ENCODE results near the gene KLHL2. TPM values are rescaled to one million over a fixed set of nuclear protein-coding genes. Genes with fewer than 3 reads are reported as not detected.

The KLHL2 gene
- total and polyA plus RNA-seq, 2 of the 13 experiments (the other 11 are each of a cell fraction or from before 2014, with no cell fraction given), result 9.2 to 17.6 TPM

DNA sequence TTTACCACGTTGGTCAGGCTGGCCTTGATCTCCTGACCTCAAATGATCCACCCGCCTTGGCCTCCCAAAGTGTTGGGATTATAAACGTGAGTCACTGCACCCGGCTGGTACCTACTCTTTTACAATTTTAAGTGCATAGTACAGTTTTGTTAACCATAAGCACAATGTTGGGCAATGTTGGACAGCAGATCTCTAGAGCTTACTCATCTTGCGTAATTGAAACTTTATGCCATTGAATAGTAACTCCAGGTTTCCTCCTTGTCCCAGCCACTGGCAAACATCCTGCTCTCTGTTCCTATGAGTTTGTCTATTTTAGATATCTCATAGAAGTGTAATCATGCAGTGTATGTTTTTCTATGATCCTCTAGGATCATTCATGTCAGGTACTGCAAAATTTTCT, 162.2 kb downstream of the KLHL2 start (continued):
- TF ChIP-seq ARID2 (CRISPR knock-in tag; IDR thresholded peaks at IDR 0.05; ENCODE audit: borderline replicate concordance) (no peak), ZNF501 (CRISPR knock-in tag; IDR thresholded peaks at IDR 0.05) (no peak), CBX2 (IDR thresholded peaks at IDR 0.05; ENCODE audit: low read depth, low read length) (no peak), CBX2 (CRISPR knock-in tag; IDR thresholded peaks at IDR 0.05; ENCODE audit: low read depth) (no peak), SAP130 (CRISPR knock-in tag; IDR thresholded peaks at IDR 0.05; ENCODE audit: low read depth) (peak; percentile 77), KDM5B (CRISPR knock-in tag; IDR thresholded peaks at IDR 0.05; ENCODE audit: borderline replicate concordance) (no peak), MEF2D (CRISPR knock-in tag; IDR thresholded peaks at IDR 0.05) (peak; percentile 85), PITX1 (CRISPR knock-in tag; IDR thresholded peaks at IDR 0.05) (peak; percentile 98), NFRKB (IDR thresholded peaks at IDR 0.05) (no peak), MIER3 (CRISPR knock-in tag; IDR thresholded peaks at IDR 0.05; ENCODE audit: borderline replicate concordance) (peak; percentile 76), FOXA1 (IDR thresholded peaks at IDR 0.05) (no peak), FOXA1 (CRISPR knock-in tag; IDR thresholded peaks at IDR 0.05) (peak; percentile 61; the same call in 1 of the 2 replicates), ZC3H13 (CRISPR knock-in tag; IDR thresholded peaks at IDR 0.05) (no peak), ZNF121 (CRISPR knock-in tag; IDR thresholded peaks at IDR 0.05) (no peak; the same call in 1 of the 2 replicates), ZBTB21 (CRISPR knock-in tag; IDR thresholded peaks at IDR 0.05) (no peak)
- TF ChIP-seq, protein P1, sequence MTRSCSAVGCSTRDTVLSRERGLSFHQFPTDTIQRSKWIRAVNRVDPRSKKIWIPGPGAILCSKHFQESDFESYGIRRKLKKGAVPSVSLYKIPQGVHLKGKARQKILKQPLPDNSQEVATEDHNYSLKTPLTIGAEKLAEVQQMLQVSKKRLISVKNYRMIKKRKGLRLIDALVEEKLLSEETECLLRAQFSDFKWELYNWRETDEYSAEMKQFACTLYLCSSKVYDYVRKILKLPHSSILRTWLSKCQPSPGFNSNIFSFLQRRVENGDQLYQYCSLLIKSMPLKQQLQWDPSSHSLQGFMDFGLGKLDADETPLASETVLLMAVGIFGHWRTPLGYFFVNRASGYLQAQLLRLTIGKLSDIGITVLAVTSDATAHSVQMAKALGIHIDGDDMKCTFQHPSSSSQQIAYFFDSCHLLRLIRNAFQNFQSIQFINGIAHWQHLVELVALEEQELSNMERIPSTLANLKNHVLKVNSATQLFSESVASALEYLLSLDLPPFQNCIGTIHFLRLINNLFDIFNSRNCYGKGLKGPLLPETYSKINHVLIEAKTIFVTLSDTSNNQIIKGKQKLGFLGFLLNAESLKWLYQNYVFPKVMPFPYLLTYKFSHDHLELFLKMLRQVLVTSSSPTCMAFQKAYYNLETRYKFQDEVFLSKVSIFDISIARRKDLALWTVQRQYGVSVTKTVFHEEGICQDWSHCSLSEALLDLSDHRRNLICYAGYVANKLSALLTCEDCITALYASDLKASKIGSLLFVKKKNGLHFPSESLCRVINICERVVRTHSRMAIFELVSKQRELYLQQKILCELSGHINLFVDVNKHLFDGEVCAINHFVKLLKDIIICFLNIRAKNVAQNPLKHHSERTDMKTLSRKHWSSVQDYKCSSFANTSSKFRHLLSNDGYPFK (CRISPR knock-in tag; IDR thresholded peaks at IDR 0.05; ENCODE audit: borderline replicate concordance), result no peak
- TF ChIP-seq, protein P2, sequence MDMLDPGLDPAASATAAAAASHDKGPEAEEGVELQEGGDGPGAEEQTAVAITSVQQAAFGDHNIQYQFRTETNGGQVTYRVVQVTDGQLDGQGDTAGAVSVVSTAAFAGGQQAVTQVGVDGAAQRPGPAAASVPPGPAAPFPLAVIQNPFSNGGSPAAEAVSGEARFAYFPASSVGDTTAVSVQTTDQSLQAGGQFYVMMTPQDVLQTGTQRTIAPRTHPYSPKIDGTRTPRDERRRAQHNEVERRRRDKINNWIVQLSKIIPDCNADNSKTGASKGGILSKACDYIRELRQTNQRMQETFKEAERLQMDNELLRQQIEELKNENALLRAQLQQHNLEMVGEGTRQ (IDR thresholded peaks at IDR 0.05; ENCODE audit: low read depth, low read length), result no peak
- TF ChIP-seq, protein P2 (CRISPR knock-in tag; IDR thresholded peaks at IDR 0.05; ENCODE audit: borderline replicate concordance), result no peak
- TF ChIP-seq, protein P3, sequence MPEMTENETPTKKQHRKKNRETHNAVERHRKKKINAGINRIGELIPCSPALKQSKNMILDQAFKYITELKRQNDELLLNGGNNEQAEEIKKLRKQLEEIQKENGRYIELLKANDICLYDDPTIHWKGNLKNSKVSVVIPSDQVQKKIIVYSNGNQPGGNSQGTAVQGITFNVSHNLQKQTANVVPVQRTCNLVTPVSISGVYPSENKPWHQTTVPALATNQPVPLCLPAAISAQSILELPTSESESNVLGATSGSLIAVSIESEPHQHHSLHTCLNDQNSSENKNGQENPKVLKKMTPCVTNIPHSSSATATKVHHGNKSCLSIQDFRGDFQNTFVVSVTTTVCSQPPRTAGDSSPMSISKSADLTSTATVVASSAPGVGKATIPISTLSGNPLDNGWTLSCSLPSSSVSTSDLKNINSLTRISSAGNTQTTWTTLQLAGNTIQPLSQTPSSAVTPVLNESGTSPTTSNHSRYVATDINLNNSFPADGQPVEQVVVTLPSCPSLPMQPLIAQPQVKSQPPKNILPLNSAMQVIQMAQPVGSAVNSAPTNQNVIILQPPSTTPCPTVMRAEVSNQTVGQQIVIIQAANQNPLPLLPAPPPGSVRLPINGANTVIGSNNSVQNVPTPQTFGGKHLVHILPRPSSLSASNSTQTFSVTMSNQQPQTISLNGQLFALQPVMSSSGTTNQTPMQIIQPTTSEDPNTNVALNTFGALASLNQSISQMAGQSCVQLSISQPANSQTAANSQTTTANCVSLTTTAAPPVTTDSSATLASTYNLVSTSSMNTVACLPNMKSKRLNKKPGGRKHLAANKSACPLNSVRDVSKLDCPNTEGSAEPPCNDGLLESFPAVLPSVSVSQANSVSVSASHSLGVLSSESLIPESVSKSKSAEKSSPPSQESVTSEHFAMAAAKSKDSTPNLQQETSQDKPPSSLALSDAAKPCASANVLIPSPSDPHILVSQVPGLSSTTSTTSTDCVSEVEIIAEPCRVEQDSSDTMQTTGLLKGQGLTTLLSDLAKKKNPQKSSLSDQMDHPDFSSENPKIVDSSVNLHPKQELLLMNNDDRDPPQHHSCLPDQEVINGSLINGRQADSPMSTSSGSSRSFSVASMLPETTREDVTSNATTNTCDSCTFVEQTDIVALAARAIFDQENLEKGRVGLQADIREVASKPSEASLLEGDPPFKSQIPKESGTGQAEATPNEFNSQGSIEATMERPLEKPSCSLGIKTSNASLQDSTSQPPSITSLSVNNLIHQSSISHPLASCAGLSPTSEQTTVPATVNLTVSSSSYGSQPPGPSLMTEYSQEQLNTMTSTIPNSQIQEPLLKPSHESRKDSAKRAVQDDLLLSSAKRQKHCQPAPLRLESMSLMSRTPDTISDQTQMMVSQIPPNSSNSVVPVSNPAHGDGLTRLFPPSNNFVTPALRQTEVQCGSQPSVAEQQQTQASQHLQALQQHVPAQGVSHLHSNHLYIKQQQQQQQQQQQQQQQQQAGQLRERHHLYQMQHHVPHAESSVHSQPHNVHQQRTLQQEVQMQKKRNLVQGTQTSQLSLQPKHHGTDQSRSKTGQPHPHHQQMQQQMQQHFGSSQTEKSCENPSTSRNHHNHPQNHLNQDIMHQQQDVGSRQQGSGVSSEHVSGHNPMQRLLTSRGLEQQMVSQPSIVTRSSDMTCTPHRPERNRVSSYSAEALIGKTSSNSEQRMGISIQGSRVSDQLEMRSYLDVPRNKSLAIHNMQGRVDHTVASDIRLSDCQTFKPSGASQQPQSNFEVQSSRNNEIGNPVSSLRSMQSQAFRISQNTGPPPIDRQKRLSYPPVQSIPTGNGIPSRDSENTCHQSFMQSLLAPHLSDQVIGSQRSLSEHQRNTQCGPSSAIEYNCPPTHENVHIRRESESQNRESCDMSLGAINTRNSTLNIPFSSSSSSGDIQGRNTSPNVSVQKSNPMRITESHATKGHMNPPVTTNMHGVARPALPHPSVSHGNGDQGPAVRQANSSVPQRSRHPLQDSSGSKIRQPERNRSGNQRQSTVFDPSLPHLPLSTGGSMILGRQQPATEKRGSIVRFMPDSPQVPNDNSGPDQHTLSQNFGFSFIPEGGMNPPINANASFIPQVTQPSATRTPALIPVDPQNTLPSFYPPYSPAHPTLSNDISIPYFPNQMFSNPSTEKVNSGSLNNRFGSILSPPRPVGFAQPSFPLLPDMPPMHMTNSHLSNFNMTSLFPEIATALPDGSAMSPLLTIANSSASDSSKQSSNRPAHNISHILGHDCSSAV (CRISPR knock-in tag; IDR thresholded peaks at IDR 0.05; ENCODE audit: borderline replicate concordance), result no peak
